H9 (cell line): ENCODE data around the gene HS3ST3B1. TPM values are rescaled to one million over a fixed set of nuclear protein-coding genes. Genes with fewer than 3 reads are reported as not detected.

Experiments
- DNase-seq: peaks from one replicate; pipeline ENCODE4 v3.0.0-alpha.2; 2017
- H2AFZ ChIP-seq: one replicate; pipeline ENCODE4 v1.6.1; 2013; ENCODE audit warnings: mild to moderate bottlenecking, low read length, control low read depth, moderate library complexity
- H2AK5ac ChIP-seq: 2 replicates; pipeline ENCODE4 v1.6.1; 2013; ENCODE audit warnings: low read length, control low read depth, mixed read lengths; ENCODE audit not compliant: insufficient read length
- H2BK120ac ChIP-seq: one replicate; pipeline ENCODE4 v1.6.1; 2013; ENCODE audit warnings: low read depth, mild to moderate bottlenecking, low read length, control low read depth, inconsistent platforms; ENCODE audit not compliant: poor library complexity, severe bottlenecking
- H2BK12ac ChIP-seq: 2 replicates; pipeline ENCODE4 v1.6.1; 2013; ENCODE audit warnings: low read length, control low read depth, mixed read lengths, low read depth; ENCODE audit not compliant: insufficient read length
- H2BK15ac ChIP-seq: 2 replicates; pipeline ENCODE4 v1.6.1; 2013; ENCODE audit warnings: low read depth, low read length, control low read depth
- H2BK20ac ChIP-seq: one replicate; pipeline ENCODE4 v1.6.1; 2013; ENCODE audit warnings: low read depth, mild to moderate bottlenecking, low read length, control low read depth, inconsistent platforms; ENCODE audit not compliant: poor library complexity, severe bottlenecking
- H2BK5ac ChIP-seq: 2 replicates; pipeline ENCODE4 v1.6.1; 2013; ENCODE audit warnings: low read length, control low read depth, mixed read lengths; ENCODE audit not compliant: insufficient read length
- H3K14ac ChIP-seq: 2 replicates; pipeline ENCODE4 v1.6.1; 2013; ENCODE audit warnings: low read length, control low read depth; ENCODE audit not compliant: insufficient read depth
- H3K18ac ChIP-seq: 2 replicates; pipeline ENCODE4 v1.6.1; 2013; ENCODE audit warnings: low read depth, mild to moderate bottlenecking, mixed read lengths, low read length, control low read depth; ENCODE audit not compliant: insufficient read length
- H3K23ac ChIP-seq: 2 replicates; pipeline ENCODE4 v1.6.1; 2013; ENCODE audit warnings: low read length, control low read depth, mixed read lengths, low read depth; ENCODE audit not compliant: insufficient read length
- H3K23me2 ChIP-seq: 2 replicates; pipeline ENCODE4 v1.6.1; 2013; ENCODE audit warnings: low read depth, mild to moderate bottlenecking, mixed read lengths, low read length, control low read depth; ENCODE audit not compliant: insufficient read length, poor library complexity, severe bottlenecking
- H3K27ac ChIP-seq: 2 replicates; pipeline ENCODE4 v1.5.1; 2013; ENCODE audit warnings: low read length, control low read depth, mixed read lengths, low read depth; ENCODE audit not compliant: insufficient read length
- H3K27me3 ChIP-seq: 2 replicates; pipeline ENCODE4 v1.6.1; 2013; ENCODE audit warnings: low read length, control low read depth, inconsistent platforms; ENCODE audit not compliant: insufficient read depth
- H3K4ac ChIP-seq: 2 replicates; pipeline ENCODE4 v1.6.1; 2013; ENCODE audit warnings: low read depth, mild to moderate bottlenecking, control low read depth, inconsistent platforms, low read length, moderate library complexity
- H3K4me1 ChIP-seq: 2 replicates; pipeline ENCODE4 v1.6.1; 2013; ENCODE audit warnings: low read length, control low read depth, inconsistent platforms; ENCODE audit not compliant: insufficient read depth
- H3K4me2 ChIP-seq: 2 replicates; pipeline ENCODE4 v1.6.1; 2013; ENCODE audit warnings: low read length, control low read depth, mixed read lengths; ENCODE audit not compliant: insufficient read length, insufficient read depth
- H3K56ac ChIP-seq: 2 replicates; pipeline ENCODE4 v1.6.1; 2013; ENCODE audit warnings: low read depth, mild to moderate bottlenecking, mixed read lengths, low read length, control low read depth; ENCODE audit not compliant: insufficient read length
- H3K79me1 ChIP-seq: 2 replicates; pipeline ENCODE4 v1.6.1; 2013; ENCODE audit warnings: low read depth, mild to moderate bottlenecking, moderate library complexity, low read length, control low read depth, inconsistent platforms; ENCODE audit not compliant: insufficient read depth, poor library complexity, severe bottlenecking
- H3K79me2 ChIP-seq: 2 replicates; pipeline ENCODE4 v1.6.1; 2013; ENCODE audit warnings: low read length, control low read depth, inconsistent platforms; ENCODE audit not compliant: insufficient read depth
- H3K9ac ChIP-seq: 2 replicates; pipeline ENCODE4 v1.6.1; 2013; ENCODE audit warnings: low read length, control low read depth, mixed read lengths; ENCODE audit not compliant: insufficient read length; ENCODE audit errors: extremely low read depth
- H3K9me3 ChIP-seq: one replicate; pipeline ENCODE4 v1.6.1; 2013; ENCODE audit warnings: low read depth, low read length, inconsistent platforms; ENCODE audit not compliant: control insufficient read depth
- H3T11ph ChIP-seq: one replicate; pipeline ENCODE4 v1.6.1; 2013; ENCODE audit warnings: mild to moderate bottlenecking, low read length, control low read depth, inconsistent platforms
- H4K20me1 ChIP-seq: one replicate; pipeline ENCODE4 v1.6.1; 2013; ENCODE audit not compliant: control insufficient read depth, insufficient read length, insufficient read depth
- H4K5ac ChIP-seq: 2 replicates; pipeline ENCODE4 v1.6.1; 2013; ENCODE audit warnings: low read depth, mild to moderate bottlenecking, mixed read lengths, low read length, control low read depth; ENCODE audit not compliant: insufficient read length
- H4K8ac ChIP-seq: replicated peaks from 2 replicates; pipeline ENCODE4 v1.6.1; 2013; ENCODE audit warnings: low read length, control low read depth, mixed read lengths, low read depth; ENCODE audit not compliant: insufficient read length
- H4K91ac ChIP-seq: 2 replicates; pipeline ENCODE4 v1.6.1; 2013; ENCODE audit warnings: low read depth, mild to moderate bottlenecking, moderate library complexity, mixed read lengths, low read length, control low read depth; ENCODE audit not compliant: insufficient read length
- H3K27ac Mint-ChIP-seq, 3 experiments: 2 replicates in 2 of 3; 3 replicates in 1 of 3; pipeline ENCODE4 v1.8.0; 2020 to 2021; ENCODE audit warnings: mixed read lengths in 3 of 3, mild to moderate bottlenecking in 1 of 3, moderate library complexity in 1 of 3
- H3K27me3 Mint-ChIP-seq: 2 replicates; pipeline ENCODE4 v1.8.0; 2021; ENCODE audit warnings: low read depth, mild to moderate bottlenecking, moderate library complexity, mixed read lengths
- H3K36me3 Mint-ChIP-seq, 3 experiments: 2 replicates in 2 of 3; 3 replicates in 1 of 3; pipeline ENCODE4 v1.8.0; 2020 to 2021; ENCODE audit warnings: low read depth in 3 of 3, mixed read lengths in 3 of 3; ENCODE audit not compliant: insufficient read depth in 1 of 3
- H3K4me1 Mint-ChIP-seq, 2 experiments: 2 replicates each; pipeline ENCODE4 v1.8.0; 2020; ENCODE audit warnings: mixed read lengths in 2 of 2
- H3K4me3 Mint-ChIP-seq, 2 experiments: 2 replicates in 1 of 2; 3 replicates in 1 of 2; pipeline ENCODE4 v1.8.0; 2020 to 2021; ENCODE audit warnings: mild to moderate bottlenecking in 2 of 2, mixed read lengths in 2 of 2, moderate library complexity in 1 of 2
- H3K9me3 Mint-ChIP-seq, 2 experiments: 2 replicates in 1 of 2; 3 replicates in 1 of 2; pipeline ENCODE4 v1.8.0; 2020; ENCODE audit warnings: mild to moderate bottlenecking in 2 of 2, mixed read lengths in 2 of 2, moderate library complexity in 1 of 2
- CTCF ChIP-seq: fragments of 200-600 bp; sonication (generic); conservative IDR thresholded peaks from 3 replicates; pipeline ENCODE4 v1.8.0; 2021; ENCODE audit warnings: antibody characterized with exemption, mild to moderate bottlenecking
- WGBS: extraction: QIAGEN DNeasy Blood & Tissue Kit; methylation state at CpG from one replicate; pipeline ENCODE4 v1.1.7; 2013; ENCODE audit warnings: missing lambda C conversion rate, low lambda C conversion rate, mixed read lengths; ENCODE audit not compliant: insufficient read length; ENCODE audit errors: extremely low coverage; 5-methylcytosine and 5-hydroxymethylcytosine counted together
- total RNA-seq: library from RNA; stranded (reverse); gene quantifications from 2 replicates; pipeline ENCODE4 v1.2.1, GENCODE V29; 2021

Gene HS3ST3B1
- total RNA-seq, 1 experiment from 2014 or later = 2.8 TPM

- H3K9me3 Mint-ChIP-seq = no peaks in the 10 kb centered on the region
- Histone ChIP-seq H3K27ac (no peak overlapping the region), H2AK5ac (no peak overlapping the region), H4K5ac (no peak overlapping the region), H4K20me1 (no peaks in the 10 kb centered on the region), H3K79me2 (0 out of 2 replicates have a peak, but pooled peaks cover 2% of the 10 kb centered on the region), H3K18ac (no peak overlapping the region), H3K4ac (no peak overlapping the region), H3K56ac (no peak overlapping the region), H3K23me2 (no peaks in the 10 kb centered on the region), H4K8ac (no peak overlapping the region), H3T11ph (no peak overlapping the region), H3K23ac (no peak overlapping the region), H3K27me3 (no peaks in the 10 kb centered on the region), H3K79me1 (no peaks in the 10 kb centered on the region), H2BK120ac (no peak overlapping the region), H3K4me1 (peaks cover 4% of the 10 kb centered on the region; the same call in 1 of the 2 replicates), H2BK5ac (no peak overlapping the region), H3K4me2 (no peak overlapping the region), H2BK15ac (no peak overlapping the region), H2BK20ac (no peak overlapping the region), H3K9ac (no peak overlapping the region), H4K91ac (no peak overlapping the region), H2AFZ (no peak overlapping the region), H2BK12ac (no peak overlapping the region), H3K9me3 (no peaks in the 10 kb centered on the region), H3K14ac (no peak overlapping the region)
- peaks cover 30 to 37% of the 10 kb centered on the region in 2 experiments for H3K4me1 Mint-ChIP-seq
- H3K4me3 Mint-ChIP-seq = no peak overlapping the region
- no peak for DNase-seq
- H3K36me3 Mint-ChIP-seq = peaks cover 0 to 2% (median 0%) of the 10 kb centered on the region in 3 experiments; a peak in 2 of 7 replicates
- no peak overlapping the region for H3K27ac Mint-ChIP-seq
- no CpG with 5 or more reads among the region's 3 CpGs for WGBS
- peaks cover 2% of the 10 kb centered on the region; the same call in 1 of the 2 replicates for H3K27me3 Mint-ChIP-seq
- TF ChIP-seq CTCF = no peak
These were observed 36.8 kb downstream of the HS3ST3B1 start for GRCh38 chr17:14337596-14338079.
